HG02840 (cell line): ENCODE data around the gene UBASH3A.

Experiments used
- ATAC-seq: cut with Tn5 transposase; IDR thresholded peaks from one replicate; pipeline ENCODE4 v1.9.1; 2021; ENCODE audit warnings: mild to moderate bottlenecking, moderate library complexity, moderate number of reproducible peaks; ENCODE audit not compliant: unreplicated experiment, low FRiP score

The UBASH3A gene

GRCh38 chr21:42480736-42481135 lies 77.0 kb downstream of the UBASH3A start:
- ATAC-seq, result no peak

- ATAC-seq, result no peak
Measured at GRCh38 chr21:42481169-42481568, 77.5 kb downstream of the UBASH3A start.

- no peak for ATAC-seq
Measured at GRCh38 chr21:42484966-42485365, 81.3 kb downstream of the UBASH3A start.

GRCh38 chr21:42486072-42486471 lies 82.4 kb downstream of the UBASH3A start:
- no peak for ATAC-seq

- ATAC-seq, result no peak
Measured at GRCh38 chr21:42486531-42486930, 82.8 kb downstream of the UBASH3A start.

GRCh38 chr21:42489006-42489563 lies 85.4 kb downstream of the UBASH3A start:
- ATAC-seq, result no peak

GRCh38 chr21:42489991-42490390 lies 86.3 kb downstream of the UBASH3A start:
- ATAC-seq, result no peak

- ATAC-seq, result no peak
Measured at GRCh38 chr21:42490720-42491119, 87.0 kb downstream of the UBASH3A start.

GRCh38 chr21:42491328-42491727 lies 87.6 kb downstream of the UBASH3A start:
- ATAC-seq, result no peak

GRCh38 chr21:42492201-42492600 lies 88.5 kb downstream of the UBASH3A start:
- ATAC-seq, result no peak

- ATAC-seq, result no peak
Measured at GRCh38 chr21:42493109-42494060, 89.7 kb downstream of the UBASH3A start.

GRCh38 chr21:42495027-42495426 lies 91.3 kb downstream of the UBASH3A start:
- no peak for ATAC-seq

GRCh38 chr21:42495765-42496119 lies 92.0 kb downstream of the UBASH3A start:
- no peak for ATAC-seq

GRCh38 chr21:42496120-42496838 lies 92.6 kb downstream of the UBASH3A start, which contains the start of gene RSPH1:
Gene RSPH1, minus strand, starts transcription at chr21:42496224. Its CDS starts 38 bp downstream, at chr21:42496186.
- peak; percentile 98 for ATAC-seq

GRCh38 chr21:42496839-42497202 lies 93.1 kb downstream of the UBASH3A start:
- no peak for ATAC-seq
